NT2/D1 (cell line): ENCODE data around the gene TBATA.

Experiments used
- DNase-seq: peaks from one replicate; pipeline ENCODE4 v3.0.0-alpha.2; 2011; ENCODE audit warnings: low read depth, low spot score
- H3K27me3 ChIP-seq: 2 replicates; pipeline ENCODE4 v1.6.0; 2011; ENCODE audit warnings: mild to moderate bottlenecking; ENCODE audit not compliant: insufficient read length, insufficient read depth
- H3K36me3 ChIP-seq: 2 replicates; pipeline ENCODE4 v1.6.1; 2011; ENCODE audit warnings: mild to moderate bottlenecking, low read length, mixed read lengths; ENCODE audit not compliant: insufficient read depth, insufficient read length
- H3K4me1 ChIP-seq: 2 replicates; pipeline ENCODE4 v1.5.1; 2011; ENCODE audit not compliant: insufficient read depth, insufficient read length
- H3K4me3 ChIP-seq: 2 replicates; pipeline ENCODE4 v1.5.1; 2011; ENCODE audit warnings: low read depth; ENCODE audit not compliant: insufficient read length
- H3K9ac ChIP-seq: 2 replicates; pipeline ENCODE4 v1.6.0; 2011; ENCODE audit warnings: low read depth; ENCODE audit not compliant: insufficient read length
- H3K9me3 ChIP-seq: 2 replicates; pipeline ENCODE4 v1.5.1; 2011; ENCODE audit warnings: mild to moderate bottlenecking, low read length; ENCODE audit not compliant: insufficient read depth
- SUZ12 ChIP-seq: IDR thresholded peaks from 2 replicates; pipeline ENCODE4 v1.6.1; 2011; ENCODE audit not compliant: insufficient read length, insufficient read depth; ENCODE audit errors: extremely low read depth
- YY1 ChIP-seq: IDR thresholded peaks from 2 replicates; pipeline ENCODE4 v1.6.1; 2011; ENCODE audit not compliant: insufficient read length, insufficient read depth
- ZNF274 ChIP-seq: IDR thresholded peaks from 2 replicates; pipeline ENCODE4 v1.6.1; 2011; ENCODE audit warnings: mild to moderate bottlenecking, low read depth, low read length

Gene TBATA

GRCh38 chr10:70736525-70736924 is 48.7 kb downstream of the TBATA start:
- Histone ChIP-seq H3K4me3 (no peak overlapping the region), H3K27me3 (no peaks in the 10 kb centered on the region), H3K4me1 (no peaks in the 10 kb centered on the region), H3K36me3 (no peaks in the 10 kb centered on the region), H3K9ac (no peak overlapping the region), H3K9me3 (no peaks in the 10 kb centered on the region)
- no peak for DNase-seq
- TF ChIP-seq YY1 (no peak), SUZ12 (no peak), ZNF274 (no peak)

- Histone ChIP-seq H3K4me1 (no peaks in the 10 kb centered on the region), H3K27me3 (no peaks in the 10 kb centered on the region), H3K9me3 (no peaks in the 10 kb centered on the region), H3K9ac (no peak overlapping the region), H3K4me3 (no peak overlapping the region), H3K36me3 (no peaks in the 10 kb centered on the region)
- TF ChIP-seq SUZ12, result no peak
- TF ChIP-seq YY1, result no peak
- TF ChIP-seq ZNF274, result no peak
- DNase-seq, result no peak
These were observed 50.0 kb downstream of the TBATA start for GRCh38 chr10:70735161-70735560.

- TF ChIP-seq YY1 (no peak), ZNF274 (no peak), SUZ12 (no peak)
- Histone ChIP-seq H3K9ac (no peak overlapping the region), H3K4me1 (no peaks in the 10 kb centered on the region), H3K9me3 (no peaks in the 10 kb centered on the region), H3K36me3 (no peaks in the 10 kb centered on the region), H3K4me3 (no peak overlapping the region), H3K27me3 (no peaks in the 10 kb centered on the region)
- DNase-seq, result no peak
These were observed 52.1 kb downstream of the TBATA start for GRCh38 chr10:70733051-70733450.

GRCh38 chr10:70732569-70732968 is 52.6 kb downstream of the TBATA start:
- no peak for DNase-seq
- Histone ChIP-seq H3K9ac (no peak overlapping the region), H3K4me3 (no peak overlapping the region), H3K9me3 (no peaks in the 10 kb centered on the region), H3K36me3 (no peaks in the 10 kb centered on the region), H3K27me3 (no peaks in the 10 kb centered on the region), H3K4me1 (no peaks in the 10 kb centered on the region)
- TF ChIP-seq YY1, result no peak
- TF ChIP-seq ZNF274, result no peak
- no peak for TF ChIP-seq SUZ12

- TF ChIP-seq SUZ12 (no peak), ZNF274 (no peak), YY1 (no peak)
- Histone ChIP-seq H3K4me1 (peaks cover under 1% of the 10 kb centered on the region), H3K4me3 (no peak overlapping the region), H3K9ac (no peak overlapping the region), H3K27me3 (no peaks in the 10 kb centered on the region), H3K9me3 (no peaks in the 10 kb centered on the region), H3K36me3 (no peaks in the 10 kb centered on the region)
- DNase-seq, result no peak
These were observed 54.2 kb downstream of the TBATA start for GRCh38 chr10:70730955-70731354.

- Histone ChIP-seq H3K36me3 (no peaks in the 10 kb centered on the region), H3K9ac (no peak overlapping the region), H3K4me1 (peaks cover 5% of the 10 kb centered on the region), H3K27me3 (no peaks in the 10 kb centered on the region), H3K9me3 (no peaks in the 10 kb centered on the region), H3K4me3 (no peak overlapping the region)
- TF ChIP-seq YY1, result no peak
- TF ChIP-seq SUZ12, result no peak
- TF ChIP-seq ZNF274, result no peak
- no peak for DNase-seq
These were observed 55.3 kb downstream of the TBATA start for GRCh38 chr10:70729763-70730357.

- Histone ChIP-seq H3K9ac (no peak overlapping the region), H3K36me3 (no peaks in the 10 kb centered on the region), H3K4me1 (peaks cover 7% of the 10 kb centered on the region), H3K9me3 (no peaks in the 10 kb centered on the region), H3K27me3 (no peaks in the 10 kb centered on the region), H3K4me3 (no peak overlapping the region)
- TF ChIP-seq SUZ12 (no peak), ZNF274 (no peak), YY1 (no peak)
- DNase-seq, result no peak
These were observed 56.8 kb downstream of the TBATA start for GRCh38 chr10:70728328-70728727.

GRCh38 chr10:70726909-70727495 is 58.2 kb downstream of the TBATA start:
- no peak for DNase-seq
- no peaks in the 10 kb centered on the region for H3K27me3 ChIP-seq
- H3K4me1 ChIP-seq, result peaks cover 7% of the 10 kb centered on the region
- TF ChIP-seq YY1, result no peak
- H3K4me3 ChIP-seq, result no peak overlapping the region
- no peak overlapping the region for H3K9ac ChIP-seq
- no peaks in the 10 kb centered on the region for H3K36me3 ChIP-seq
- H3K9me3 ChIP-seq, result no peaks in the 10 kb centered on the region
